ENCODE results near the gene OR6B3.

- TF ChIP-seq EZH2 (IDR thresholded peaks at IDR 0.05) = no peak
- no peak for TF ChIP-seq POLR2AphosphoS5 (IDR thresholded peaks at IDR 0.05; ENCODE audit: borderline replicate concordance, low read depth, low read length)
Observed at GRCh38 chr2:240064898-240065297, 11.6 kb upstream of the OR6B3 start.

Measured in SK-N-MC (cell line).